H1 (cell line): ENCODE data around the gene AIMP1. TPM values are rescaled to one million over a fixed set of nuclear protein-coding genes. Genes with fewer than 3 reads are reported as not detected.

Experiments
- CTCF ChIA-PET: fragments of 300-600 bp; sonication (Branson Sonifier 250); formaldehyde crosslinking; loops from one replicate; lab custom pipeline; 2021; ENCODE audit not compliant: partially characterized antibody; lab: Charles Lee
- POLR2A ChIA-PET: fragments of 300-600 bp; sonication (Branson Sonifier 250); formaldehyde crosslinking; loops from one replicate; lab custom pipeline; 2021; ENCODE audit warnings: inconsistent platforms; ENCODE audit not compliant: partially characterized antibody; lab: Charles Lee
- DNase-seq, 2 experiments: peaks; one replicate each; pipeline versions ENCODE4 v3.0.0 to v3.0.0-alpha.2; 2010 to 2022; ENCODE audit warnings: low spot score in 2 of 2, low read depth in 1 of 2, mixed read lengths in 1 of 2
- FAIRE-seq: peaks from 2 replicates; lab custom pipeline; 2011; peaks lifted over from hg19 to GRCh38; lab: Jason Lieb, UNC
- H2AFZ ChIP-seq: 2 replicates; pipeline ENCODE4 v1.8.1; 2012; ENCODE audit warnings: low read length, inconsistent platforms
- H2AK5ac ChIP-seq: 2 replicates; pipeline ENCODE4 v1.6.1; 2013; ENCODE audit warnings: low read depth, low read length
- H2BK120ac ChIP-seq: replicated peaks from 2 replicates; pipeline ENCODE3; 2013; ENCODE audit warnings: low read depth, low read length, inconsistent platforms
- H2BK12ac ChIP-seq: 2 replicates; pipeline ENCODE4 v1.6.1; 2013; ENCODE audit warnings: low read depth, low read length
- H2BK15ac ChIP-seq: 2 replicates; pipeline ENCODE4 v1.6.1; 2013; ENCODE audit warnings: low read length
- H2BK20ac ChIP-seq: 2 replicates; pipeline ENCODE4 v1.6.1; 2013; ENCODE audit warnings: low read length
- H2BK5ac ChIP-seq: 2 replicates; pipeline ENCODE4 v1.6.1; 2013; ENCODE audit warnings: low read depth, low read length
- H3K14ac ChIP-seq: 2 replicates; pipeline ENCODE4 v1.6.1; 2013; ENCODE audit warnings: inconsistent platforms; ENCODE audit not compliant: insufficient read length
- H3K18ac ChIP-seq: 2 replicates; pipeline ENCODE4 v1.6.1; 2013; ENCODE audit warnings: low read length; ENCODE audit errors: extremely low read depth
- H3K23ac ChIP-seq: 2 replicates; pipeline ENCODE4 v1.6.1; 2013; ENCODE audit warnings: inconsistent platforms; ENCODE audit not compliant: insufficient read length
- H3K23me2 ChIP-seq: 2 replicates; pipeline ENCODE4 v1.6.1; 2013; ENCODE audit warnings: low read depth, low read length
- H3K27ac ChIP-seq: 2 replicates; pipeline ENCODE4 v1.6.1; 2011; ENCODE audit warnings: low read depth, low read length, inconsistent platforms
- H3K27me3 ChIP-seq, 4 experiments: replicated peaks in 1 of 4; 1 replicate in 1 of 4; 2 replicates in 3 of 4; pipeline versions ENCODE4 v1.6.1 to v1.8.1; 2011 to 2013; ENCODE audit warnings: low read length in 3 of 4, mild to moderate bottlenecking in 3 of 4, inconsistent platforms in 2 of 4, mixed read lengths in 2 of 4, moderate library complexity in 1 of 4; ENCODE audit not compliant: control insufficient read depth in 3 of 4, insufficient read depth in 3 of 4; ENCODE audit errors: extremely low read depth in 1 of 4
- H3K36me3 ChIP-seq, 4 experiments: 2 replicates each; pipeline versions ENCODE4 v1.6.1 to v1.8.1; 2011 to 2013; ENCODE audit warnings: mild to moderate bottlenecking in 4 of 4, low read length in 3 of 4, moderate library complexity in 2 of 4, control low read depth in 1 of 4, inconsistent platforms in 1 of 4; ENCODE audit not compliant: insufficient read depth in 4 of 4, control insufficient read depth in 2 of 4
- H3K4ac ChIP-seq: replicated peaks from 2 replicates; pipeline ENCODE3; 2013; ENCODE audit warnings: low read length, low read depth, mixed read lengths, inconsistent platforms; ENCODE audit not compliant: insufficient read length
- H3K4me1 ChIP-seq, 4 experiments: replicated peaks in 1 of 4; 1 replicate in 1 of 4; 2 replicates in 3 of 4; pipeline versions ENCODE4 v1.6.1 to v1.8.1; 2011 to 2013; ENCODE audit warnings: low read length in 3 of 4, inconsistent platforms in 2 of 4, mixed read lengths in 1 of 4; ENCODE audit not compliant: insufficient read depth in 4 of 4, control insufficient read depth in 3 of 4
- H3K4me2 ChIP-seq, 2 experiments: 2 replicates each; pipeline versions ENCODE4 v1.6.1 to v1.8.1; 2011 to 2013; ENCODE audit warnings: low read depth in 2 of 2, low read length in 2 of 2, control low read depth in 1 of 2, inconsistent platforms in 1 of 2, mild to moderate bottlenecking in 1 of 2; ENCODE audit not compliant: insufficient read depth in 1 of 2
- H3K4me3 ChIP-seq, 4 experiments: fragments of 200-600, 300-600 bp in 1 of 4; sonication (generic), shearing (Covaris generic), sonication (Bioruptor Twin) in 1 of 4; 2 replicates each; pipeline versions ENCODE4 v1.5.1 to v1.8.1; 2011 to 2016; ENCODE audit warnings: low read length in 4 of 4, low read depth in 3 of 4, control low read depth in 2 of 4, inconsistent platforms in 2 of 4, mild to moderate bottlenecking in 2 of 4, mixed read lengths in 1 of 4, moderate library complexity in 1 of 4; ENCODE audit not compliant: insufficient read depth in 2 of 4; ENCODE audit errors: extremely low read depth in 1 of 4
- H3K56ac ChIP-seq: replicated peaks from 2 replicates; pipeline ENCODE3; 2013; ENCODE audit warnings: low read depth, mild to moderate bottlenecking, mixed read lengths, low read length, inconsistent platforms; ENCODE audit not compliant: insufficient read length
- H3K79me1 ChIP-seq: 2 replicates; pipeline ENCODE4 v1.6.1; 2013; ENCODE audit warnings: low read depth, low read length, control low read depth
- H3K79me2 ChIP-seq, 2 experiments: 2 replicates each; pipeline versions ENCODE4 v1.6.1 to v1.8.1; 2012 to 2013; ENCODE audit warnings: low read length in 2 of 2, mild to moderate bottlenecking in 2 of 2, inconsistent platforms in 1 of 2; ENCODE audit not compliant: insufficient read depth in 2 of 2, control insufficient read depth in 1 of 2
- H3K9ac ChIP-seq, 4 experiments: replicated peaks in 1 of 4; 1 replicate in 1 of 4; 2 replicates in 3 of 4; pipeline versions ENCODE4 v1.6.1 to v1.8.1; 2011 to 2013; ENCODE audit warnings: low read depth in 3 of 4, low read length in 3 of 4, control low read depth in 2 of 4, mild to moderate bottlenecking in 2 of 4, moderate library complexity in 2 of 4, inconsistent platforms in 1 of 4; ENCODE audit errors: extremely low read depth in 1 of 4
- H3K9me3 ChIP-seq, 2 experiments: 2 replicates each; pipeline versions ENCODE4 v1.6.1 to v1.8.1; 2012 to 2013; ENCODE audit warnings: mild to moderate bottlenecking in 2 of 2, moderate library complexity in 2 of 2, control low read depth in 1 of 2, inconsistent platforms in 1 of 2, low read depth in 1 of 2, low read length in 1 of 2, mixed read lengths in 1 of 2; ENCODE audit not compliant: insufficient read depth in 2 of 2
- H4K20me1 ChIP-seq, 2 experiments: replicated peaks in 1 of 2; 2 replicates each; pipeline versions ENCODE3 to v1.8.1; 2011 to 2013; ENCODE audit warnings: inconsistent platforms in 2 of 2, low read length in 2 of 2, mild to moderate bottlenecking in 1 of 2; ENCODE audit not compliant: insufficient read depth in 2 of 2, control insufficient read depth in 1 of 2
- H4K5ac ChIP-seq: 2 replicates; pipeline ENCODE4 v1.6.1; 2013; ENCODE audit warnings: low read length, low read depth, mixed read lengths, inconsistent platforms; ENCODE audit not compliant: insufficient read length
- H4K8ac ChIP-seq: 2 replicates; pipeline ENCODE4 v1.8.0; 2013; ENCODE audit warnings: mild to moderate bottlenecking, moderate library complexity, low read length, inconsistent platforms; ENCODE audit not compliant: insufficient read depth; ENCODE audit errors: extremely low read depth
- H4K91ac ChIP-seq: replicated peaks from 2 replicates; pipeline ENCODE3; 2013; ENCODE audit warnings: low read length, mixed read lengths, inconsistent platforms; ENCODE audit not compliant: insufficient read length
- ASH2L ChIP-seq: fragments of 200-600, 300-600 bp; sonication (generic); IDR thresholded peaks from one replicate; pipeline ENCODE4 v1.7.1; 2017; ENCODE audit warnings: low read length
- EZH2 ChIP-seq: fragments of 200-600 bp; sonication (generic); IDR thresholded peaks from 2 replicates; pipeline ENCODE4 v1.7.1; 2012; ENCODE audit warnings: low read depth, mild to moderate bottlenecking, moderate library complexity, low read length, inconsistent platforms; ENCODE audit not compliant: severe bottlenecking
- KDM5A ChIP-seq: fragments of 200-600 bp; IDR thresholded peaks from 2 replicates; pipeline ENCODE4 v1.7.1; 2012; ENCODE audit warnings: mild to moderate bottlenecking, low read length, inconsistent platforms, mixed read lengths
- POLR2AphosphoS5 ChIP-seq: IDR thresholded peaks from 2 replicates; pipeline ENCODE4 v1.6.1; 2011; ENCODE audit warnings: low read depth, low read length
- POU5F1 ChIP-seq: IDR thresholded peaks from 2 replicates; pipeline ENCODE4 v1.6.1; 2011; ENCODE audit warnings: low read depth, mild to moderate bottlenecking, low read length, moderate library complexity
- SP2 ChIP-seq: IDR thresholded peaks from 2 replicates; pipeline ENCODE4 v1.6.1; 2012; ENCODE audit warnings: mild to moderate bottlenecking, low read length, inconsistent platforms
- SUZ12 ChIP-seq: fragments of 200-600 bp; sonication (generic); IDR thresholded peaks from 2 replicates; pipeline ENCODE4 v1.6.1; 2012; ENCODE audit warnings: mild to moderate bottlenecking, inconsistent platforms, low read length, moderate library complexity, mixed read lengths
- TAF1 ChIP-seq: IDR thresholded peaks from 2 replicates; pipeline ENCODE4 v1.6.1; 2011; ENCODE audit warnings: mild to moderate bottlenecking, low read depth, low read length
- TCF12 ChIP-seq: IDR thresholded peaks from 2 replicates; pipeline ENCODE4 v1.6.1; 2011; ENCODE audit warnings: low read depth, mild to moderate bottlenecking, low read length
- USF2 ChIP-seq: IDR thresholded peaks from 2 replicates; pipeline ENCODE4 v1.6.1; 2011; ENCODE audit warnings: low read length, improper control_type of control experiment
- WGBS, 2 experiments: shearing (Covaris generic) in 1 of 2; methylation state at CpG; one replicate each; pipeline versions ENCODE4 v1.1.6 to v1.1.7; 2013 to 2015; ENCODE audit warnings: low lambda C conversion rate in 2 of 2, mixed read lengths in 2 of 2, inconsistent platforms in 1 of 2, low coverage in 1 of 2, missing lambda C conversion rate in 1 of 2; ENCODE audit not compliant: insufficient replicate concordance in 2 of 2, insufficient coverage in 1 of 2, insufficient read length in 1 of 2; ENCODE audit errors: extremely low coverage in 1 of 2, missing lambda C conversion rate in 1 of 2; 5-methylcytosine and 5-hydroxymethylcytosine counted together
- polyA plus RNA-seq, 7 experiments: library from polyadenylated mRNA; depleted of rRNA in 3 of 7; stranded (reverse) in 5 of 7; unstranded in 2 of 7; fragments of >200 nt in 5 of 7; fragments of 200-250 nt in 2 of 7; gene quantifications; 1 replicate in 5 of 7; 2 replicates in 1 of 7; 4 replicates in 1 of 7; pipeline versions ENCODE4 v1.2.1 to v1.2.3, GENCODE V29; 2011 to 2013; ENCODE audit warnings: missing spikeins in 2 of 7, mixed read lengths in 2 of 7
- total RNA-seq: library from RNA; stranded (reverse); fragmentation: NEBNext Ultra II Directional; extraction: Animal tissue kit (Norgen Biotek cat#: 25700); gene quantifications from 2 replicates; pipeline ENCODE4 v1.2.1, GENCODE V29; 2021

AIMP1 gene
- total and polyA plus RNA-seq, 2 of the 8 experiments (the other 6 are each of a cell fraction or from before 2014, with no cell fraction given), result 7.9 to 54.6 TPM

GRCh38 chr4:106312377-106312776, 4.0 kb upstream of the AIMP1 start:
- no peak overlapping the region for H3K27ac ChIP-seq
- FAIRE-seq (no peak), DNase-seq (no peak)
- no peak overlapping the region for H3K14ac ChIP-seq
- H3K79me2 ChIP-seq, result peaks cover 5 to 53% of the 10 kb centered on the region in 2 experiments; a peak in 3 of 4 replicates
- no peak overlapping the region for H4K5ac ChIP-seq
- H3K23me2 ChIP-seq, result peaks cover 10% of the 10 kb centered on the region; the same call in 1 of the 2 replicates
- H3K36me3 ChIP-seq, result peaks cover 0 to 5% (median 0%) of the 10 kb centered on the region in 4 experiments; a peak in 1 of 8 replicates
- H3K9me3 ChIP-seq, result no peaks in the 10 kb centered on the region
- WGBS, 2 experiments, result 92% methylated on average over 1 of the region's 1 CpG; no CpG with 5 or more reads in 1 of the 2 experiments
- H4K20me1 ChIP-seq, result no peaks in the 10 kb centered on the region
- no peak overlapping the region for H3K4me3 ChIP-seq
- ChIA-PET POLR2A (no interaction called here), CTCF (interaction anchor here (0.7 kb wide), 1 partner anchor 488 kb away, joined by 4 read pairs; no protein-coding TSS in a partner anchor)
- no peak overlapping the region for H2AK5ac ChIP-seq
- H2BK15ac ChIP-seq, result no peak overlapping the region
- H3K23ac ChIP-seq, result no peak overlapping the region
- no peak overlapping the region for H2BK12ac ChIP-seq
- H4K91ac ChIP-seq, result no peak overlapping the region
- H3K27me3 ChIP-seq, result no peaks in the 10 kb centered on the region
- no peak overlapping the region for H3K9ac ChIP-seq
- no peak overlapping the region for H3K56ac ChIP-seq
- H2BK20ac ChIP-seq, result no peak overlapping the region
- H2BK120ac ChIP-seq, result no peak overlapping the region
- peaks cover 2% of the 10 kb centered on the region; the same call in 1 of the 2 replicates for H3K79me1 ChIP-seq
- TF ChIP-seq POU5F1 (no peak), EZH2 (no peak), ASH2L (no peak), TCF12 (no peak), USF2 (no peak), SP2 (no peak), SUZ12 (no peak), POLR2AphosphoS5 (no peak), TAF1 (no peak), KDM5A (no peak)
- no peak overlapping the region for H3K4me2 ChIP-seq
- H3K18ac ChIP-seq, result no peak overlapping the region
- no peak overlapping the region for H2BK5ac ChIP-seq
- no peak overlapping the region for H4K8ac ChIP-seq
- no peaks in the 10 kb centered on the region for H3K4me1 ChIP-seq
- H3K4ac ChIP-seq, result no peak overlapping the region
- H2AFZ ChIP-seq, result no peak overlapping the region
